Suppressor macrophage treated with lipopolysaccharide for 4 hours (primary cell): ENCODE measurements around the gene PPID.
"Not testable (repeated sequence)": the region's sequence is repeated elsewhere in the genome, so short reads cannot be mapped to it uniquely, and the experiment has no call there.

Experiments used
- DNase-seq: peaks from one replicate; pipeline ENCODE4 v3.0.0-alpha.2; 2020

The PPID gene

GRCh38 chr4:158729716-158730559 is 6.7 kb upstream of the PPID start:
- DNase-seq, result peak; percentile 76

- DNase-seq, result no peak
These were observed 5.0 kb upstream of the PPID start for GRCh38 chr4:158728236-158728635.

GRCh38 chr4:158726633-158727032 is 3.4 kb upstream of the PPID start:
- no peak for DNase-seq

GRCh38 chr4:158724637-158725036 is 1.4 kb upstream of the PPID start:
- no peak for DNase-seq

DNA sequence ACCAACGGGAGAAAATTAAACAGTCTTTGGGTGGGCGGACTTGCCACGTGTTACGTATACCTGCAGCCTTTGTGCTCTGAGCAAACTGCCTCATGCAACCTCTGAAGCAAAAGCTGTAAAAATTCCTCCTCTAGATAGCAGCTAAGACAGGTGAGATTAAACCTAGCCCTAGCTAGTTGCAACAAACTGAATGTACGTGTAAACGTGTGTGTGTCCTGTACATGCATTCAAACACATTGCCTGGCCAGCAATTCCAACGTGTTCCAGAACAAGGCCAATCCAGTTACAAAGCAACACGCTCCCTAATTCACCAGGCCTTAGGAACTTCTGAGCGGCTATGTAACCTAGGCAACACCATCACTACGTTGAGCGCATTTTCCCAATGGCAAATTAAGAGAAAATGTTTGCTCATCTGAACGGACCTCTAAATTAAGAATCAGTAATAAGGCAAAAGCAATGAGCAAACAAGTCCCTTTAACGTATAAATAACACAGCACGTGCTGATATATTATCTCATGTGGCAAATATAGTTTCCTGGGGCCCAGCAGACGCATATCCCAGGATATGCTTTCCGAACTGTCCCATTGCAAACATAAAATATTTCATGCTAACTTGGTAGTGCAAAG is 792 bp downstream of the PPID start:
- peak; percentile 30 for DNase-seq

- no peak for DNase-seq
These were observed 1.5 kb downstream of the PPID start for GRCh38 chr4:158721680-158722079.

GRCh38 chr4:158715802-158716201 is 7.4 kb downstream of the PPID start:
- DNase-seq, result no peak

DNA sequence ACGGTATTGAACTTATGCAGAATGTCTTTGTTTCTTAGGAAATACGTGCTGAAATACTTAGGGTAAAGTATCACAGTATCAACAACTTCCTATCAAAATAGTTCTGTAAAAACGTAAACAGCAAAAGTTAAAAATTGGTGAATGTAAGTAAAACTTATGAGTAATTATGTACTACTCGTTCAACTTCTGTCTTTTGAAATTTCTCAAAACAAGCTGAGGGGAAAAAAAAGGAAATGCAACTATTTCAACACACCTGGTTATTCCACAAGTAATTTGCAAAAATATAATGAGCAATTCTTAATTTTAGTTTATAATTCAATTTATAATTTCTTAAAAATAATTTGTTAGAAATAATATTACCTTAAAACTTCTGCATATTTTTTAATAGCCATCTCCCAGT is 8.3 kb downstream of the PPID start:
- peak; percentile 48 for DNase-seq

DNA sequence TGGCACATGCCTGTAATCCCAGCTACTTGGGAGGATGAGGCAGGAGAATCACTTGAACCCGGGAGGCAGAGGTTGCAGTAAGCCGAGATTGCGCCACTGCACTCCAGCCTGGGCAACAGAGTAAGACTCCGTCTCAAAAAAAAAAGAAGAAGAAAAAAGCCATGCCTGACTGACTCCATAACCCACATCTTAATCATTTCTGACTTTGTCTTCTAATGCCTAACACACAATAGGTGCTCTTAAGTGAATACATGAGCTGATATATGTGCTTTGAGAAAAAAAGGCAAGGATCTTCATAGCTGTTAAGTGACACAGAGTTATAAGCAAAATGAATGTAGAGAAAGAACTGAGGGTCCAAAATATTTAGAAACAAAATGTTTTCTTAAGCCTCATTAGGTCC is 10.6 kb downstream of the PPID start:
- DNase-seq, result not testable (repeated sequence)

- DNase-seq, result peak; percentile 23
These were observed 12.4 kb downstream of the PPID start for GRCh38 chr4:158710814-158711213.

DNA sequence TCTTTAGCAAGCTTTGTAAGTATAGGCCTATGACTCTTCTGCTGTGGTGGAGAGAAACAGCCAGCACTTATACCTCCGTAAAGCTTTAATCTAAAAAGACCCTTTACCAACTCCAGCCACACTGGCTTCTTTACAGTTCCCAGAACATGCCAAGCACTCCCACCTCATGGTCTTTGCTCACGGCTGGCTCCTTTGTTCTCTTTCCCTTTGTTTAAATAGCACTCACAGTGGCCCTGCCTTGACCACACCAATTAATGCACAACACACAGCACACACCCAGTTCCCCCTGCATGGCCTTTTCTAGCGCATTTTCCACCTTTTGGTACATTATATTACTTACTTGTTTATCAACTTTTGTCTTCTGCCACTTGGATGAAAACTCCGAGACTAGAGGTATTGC is 18.9 kb downstream of the PPID start:
- no peak for DNase-seq

GRCh38 chr4:158688813-158689212 is 34.4 kb downstream of the PPID start:
- DNase-seq, result no peak

DNA sequence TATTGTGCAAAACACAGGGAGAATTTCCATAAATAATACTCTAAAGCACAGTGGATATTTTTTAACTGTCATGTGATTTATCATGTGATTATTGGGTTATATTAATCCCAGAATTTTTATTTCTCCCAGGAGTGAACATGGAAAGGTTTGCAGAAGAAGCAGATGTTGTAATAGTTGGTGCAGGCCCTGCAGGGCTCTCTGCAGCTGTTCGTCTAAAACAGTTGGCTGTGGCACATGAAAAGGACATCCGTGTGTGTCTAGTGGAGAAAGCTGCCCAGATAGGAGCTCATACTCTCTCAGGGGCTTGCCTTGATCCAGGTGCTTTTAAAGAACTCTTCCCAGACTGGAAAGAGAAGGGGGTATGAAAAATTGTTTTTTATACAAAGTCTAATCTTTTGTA is 41.1 kb downstream of the PPID start:
- DNase-seq, result no peak

GRCh38 chr4:158681629-158682028 is 41.6 kb downstream of the PPID start:
- no peak for DNase-seq

DNA sequence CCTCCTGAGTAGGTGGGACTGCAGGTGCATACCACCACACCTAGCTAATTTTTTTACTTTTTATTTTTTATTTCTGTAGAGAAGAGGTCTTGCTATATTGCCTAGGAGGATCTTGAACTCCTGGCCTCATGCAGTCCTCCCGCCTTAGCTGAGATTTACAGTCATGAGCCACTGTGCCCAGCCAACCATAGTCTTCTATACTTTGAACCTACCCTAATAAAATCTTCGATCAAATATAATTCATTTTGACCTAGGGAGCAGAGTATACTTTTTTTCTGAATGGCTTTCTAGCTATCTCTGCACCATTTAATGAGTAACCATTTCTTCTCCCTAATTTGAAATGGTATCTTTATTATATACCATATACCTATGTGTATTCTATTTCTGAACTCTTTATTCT is 44.4 kb downstream of the PPID start:
- DNase-seq, result no peak

DNA sequence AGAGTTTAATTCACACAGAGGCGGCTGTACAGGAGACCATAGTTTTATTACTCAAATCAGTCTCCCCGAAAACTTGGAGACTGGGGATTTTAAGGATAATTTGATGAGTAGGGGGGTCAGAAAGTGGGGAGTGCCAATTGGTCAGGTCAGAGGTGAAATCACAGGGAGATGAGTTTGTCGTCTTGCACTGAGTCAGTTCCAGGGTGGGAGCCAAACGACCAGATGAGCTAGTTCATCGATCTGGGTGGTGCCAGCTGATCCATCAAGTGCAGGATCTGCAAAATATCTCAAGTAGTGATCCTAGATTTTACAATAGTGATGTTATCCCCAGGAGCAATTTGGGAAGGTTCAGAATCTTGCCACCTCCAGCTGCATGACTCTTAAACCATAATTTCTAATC is 47.1 kb downstream of the PPID start:
- no peak for DNase-seq

DNA sequence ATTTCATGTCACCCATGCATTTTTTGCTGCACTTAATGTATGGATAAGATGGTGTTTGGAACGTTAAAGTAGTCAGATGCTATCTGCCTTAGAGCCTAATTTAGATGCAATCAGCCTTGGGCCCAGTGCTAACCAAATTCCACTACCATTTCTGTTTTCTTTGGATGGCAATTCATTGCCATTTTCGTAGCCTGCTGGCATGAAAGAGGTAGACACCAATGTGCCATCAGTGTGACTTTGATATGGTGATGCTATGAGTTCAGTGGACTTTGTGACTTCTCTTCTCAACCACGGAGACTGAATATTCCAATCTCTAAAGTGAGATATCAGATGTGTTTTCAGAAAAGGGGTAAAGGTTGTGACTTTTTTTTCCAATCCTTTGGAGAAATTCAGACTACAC is 49.6 kb downstream of the PPID start:
- no peak for DNase-seq

- DNase-seq, result peak; percentile 100
These were observed 51.0 kb downstream of the PPID start, which contains the start of gene ETFDH for GRCh38 chr4:158671915-158672806. ETFDH (plus strand) TSS chr4:158672296; CDS start chr4:158672457, 161 bp downstream.

DNA sequence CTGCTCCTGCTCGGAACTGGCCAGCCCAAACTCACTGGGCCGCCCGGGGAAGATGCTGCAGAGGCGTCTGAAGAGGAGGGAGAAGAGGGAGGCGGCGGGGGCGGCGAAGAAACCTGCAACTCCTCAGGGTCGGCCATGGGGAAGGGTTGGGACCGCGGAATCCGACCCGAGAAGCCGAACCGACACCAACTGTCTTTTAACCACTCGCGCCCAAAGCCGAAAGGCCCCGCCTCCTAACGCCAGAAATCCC is 51.6 kb downstream of the PPID start, which contains the start of gene C4orf46:
C4orf46 (minus strand) TSS at position 223 of the 250 bp plus-strand sequence; CDS start at position 137, 86 bp downstream.
- no peak for DNase-seq

- DNase-seq, result peak; percentile 62
These were observed 52.1 kb downstream of the PPID start for GRCh38 chr4:158670975-158671664.

DNA sequence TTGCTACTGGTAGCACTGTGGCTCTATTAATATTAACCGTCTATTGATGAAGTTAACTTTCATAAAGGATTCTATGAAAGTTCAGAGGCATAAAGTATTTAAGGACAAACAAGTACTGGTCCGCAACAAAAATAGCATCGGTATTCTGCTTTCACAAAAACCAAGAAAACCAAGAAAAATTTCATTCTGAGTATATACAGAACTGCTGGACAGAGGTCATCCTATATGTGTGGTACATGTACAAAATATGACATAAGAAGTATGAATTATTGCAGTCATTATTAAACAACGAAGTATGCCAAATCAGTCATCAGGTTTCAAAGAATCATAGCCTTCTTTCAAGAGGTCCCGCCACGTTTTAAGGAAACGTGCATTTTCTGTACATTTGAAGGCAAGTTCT is 53.9 kb downstream of the PPID start:
- no peak for DNase-seq

DNA sequence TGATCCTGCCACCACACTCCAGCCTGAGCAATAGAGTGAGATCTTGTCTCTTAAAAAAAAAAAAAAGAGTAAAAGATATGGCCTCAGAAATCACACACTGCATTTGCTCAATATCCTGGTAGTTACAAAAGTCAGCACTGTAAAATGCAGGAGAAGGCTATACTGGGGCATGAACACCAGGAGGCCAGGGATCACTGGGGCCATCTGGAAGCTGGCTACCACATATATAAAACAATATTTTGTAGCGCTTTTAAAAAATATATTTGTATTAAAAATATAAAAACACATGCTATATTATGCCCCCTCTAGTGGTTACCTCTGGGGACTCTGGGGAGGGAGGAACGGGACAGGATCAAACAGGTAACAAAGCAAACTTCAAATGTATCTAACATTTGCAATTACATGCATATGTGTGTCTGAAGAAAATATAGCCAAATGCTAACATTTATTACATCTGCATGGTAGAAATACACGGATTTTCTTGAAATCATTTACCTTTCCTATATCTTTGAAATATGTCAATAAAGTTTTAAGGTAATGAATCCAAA is 55.5 kb downstream of the PPID start:
- peak; percentile 66 for DNase-seq

DNA sequence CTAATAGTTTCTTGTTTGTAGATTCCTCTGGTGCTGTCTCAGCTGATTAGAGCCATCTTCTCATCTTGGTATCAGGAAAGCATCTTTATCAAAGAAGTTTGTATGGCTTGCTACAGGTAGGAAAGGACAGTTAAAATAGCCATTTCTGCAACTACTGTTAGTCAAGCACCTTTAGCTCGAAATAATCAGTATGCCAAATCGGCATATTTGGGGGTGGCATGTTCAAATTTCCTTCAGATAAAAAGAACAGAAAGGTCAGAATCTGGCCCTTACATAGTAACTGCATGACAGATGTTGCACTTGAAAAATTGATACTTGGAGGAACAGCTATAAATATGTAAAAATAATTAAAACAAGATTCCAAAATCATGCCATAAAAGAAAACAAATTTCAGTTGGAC is 56.3 kb downstream of the PPID start:
- no peak for DNase-seq
